HG02571 (cell line): ENCODE results near the gene PPP2R2C.

Experiments used
- ATAC-seq: cut with Tn5 transposase; IDR thresholded peaks from one replicate; pipeline ENCODE4 v1.9.1; 2021; ENCODE audit warnings: mild to moderate bottlenecking, moderate library complexity; ENCODE audit not compliant: unreplicated experiment

PPP2R2C gene

DNA sequence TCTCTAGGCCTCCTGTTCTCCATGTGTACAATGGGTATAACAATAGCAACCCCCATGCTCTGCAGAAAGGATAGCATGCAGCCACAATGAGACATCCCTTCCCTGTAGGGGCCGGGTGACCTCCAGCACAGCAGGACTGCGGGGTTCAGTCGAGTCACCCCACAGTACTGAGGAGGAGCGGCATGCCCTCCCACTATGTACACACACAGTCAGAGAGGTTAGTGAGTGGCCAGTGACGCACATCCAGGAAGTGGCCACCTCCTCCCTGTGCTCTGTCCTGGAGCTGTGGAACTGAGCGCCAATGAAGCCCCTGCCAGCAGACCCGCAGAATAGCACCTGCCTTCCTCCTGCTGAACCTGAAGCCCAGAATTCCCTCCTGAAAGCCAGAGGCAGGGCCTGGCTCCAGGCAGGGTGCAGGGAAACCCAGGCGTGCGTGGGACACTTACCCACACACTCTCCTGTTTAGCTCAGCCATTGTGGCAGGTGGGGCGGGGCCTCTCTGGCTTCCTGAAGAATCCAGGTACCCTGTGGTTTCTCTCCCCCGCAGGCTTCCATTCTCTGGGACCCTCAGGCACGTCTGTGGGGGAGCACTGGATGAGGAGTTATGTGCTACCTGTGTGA, 152.8 kb downstream of the PPP2R2C start:
- no peak for ATAC-seq

DNA sequence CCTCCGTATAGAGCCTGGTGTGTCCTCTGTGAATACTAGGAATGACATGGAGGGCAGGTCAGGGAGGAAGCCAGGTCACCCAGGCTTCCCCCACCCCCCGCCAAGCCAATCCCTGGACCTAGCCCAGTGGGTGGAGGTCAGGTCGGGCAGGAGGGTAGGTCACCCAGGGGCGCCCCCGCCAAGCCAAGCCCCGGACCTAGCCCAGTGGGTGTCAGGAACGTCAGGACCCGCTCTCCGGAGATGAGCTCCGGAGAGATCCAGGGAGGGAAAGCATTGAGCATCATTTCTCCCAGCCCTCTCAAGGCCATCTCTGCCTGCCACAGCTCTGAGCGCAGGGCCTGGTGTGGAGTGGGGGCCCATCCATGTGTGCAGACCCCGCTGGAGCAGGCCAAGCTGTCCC, 154.2 kb downstream of the PPP2R2C start:
- no peak for ATAC-seq

DNA sequence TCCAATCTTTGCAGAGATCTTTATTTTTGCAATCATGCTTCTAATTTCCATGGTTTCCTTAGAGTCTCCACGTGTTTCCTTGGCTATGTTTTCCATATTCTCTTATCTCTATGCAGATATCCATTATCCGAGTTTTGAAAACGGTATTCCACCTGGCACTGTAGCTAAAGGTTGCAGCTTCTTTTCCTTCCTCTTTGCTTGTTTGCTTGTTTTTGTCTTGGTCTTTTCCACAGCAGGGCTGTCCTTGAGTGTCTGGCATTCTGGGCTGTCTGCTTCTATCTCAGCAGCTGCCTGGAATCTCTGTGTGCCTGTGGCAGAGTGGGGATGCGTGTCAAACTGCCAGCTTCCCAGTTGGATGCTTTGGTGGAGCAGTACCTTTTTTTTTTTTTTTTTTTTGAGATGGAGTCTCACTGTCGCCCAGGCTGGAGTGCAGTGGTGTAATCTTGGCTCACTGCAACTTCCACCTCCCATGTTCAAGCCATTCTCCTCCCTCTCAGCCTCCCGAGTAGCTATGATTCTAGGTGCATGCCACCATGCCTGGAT, 155.9 kb downstream of the PPP2R2C start:
- ATAC-seq, result no peak

DNA sequence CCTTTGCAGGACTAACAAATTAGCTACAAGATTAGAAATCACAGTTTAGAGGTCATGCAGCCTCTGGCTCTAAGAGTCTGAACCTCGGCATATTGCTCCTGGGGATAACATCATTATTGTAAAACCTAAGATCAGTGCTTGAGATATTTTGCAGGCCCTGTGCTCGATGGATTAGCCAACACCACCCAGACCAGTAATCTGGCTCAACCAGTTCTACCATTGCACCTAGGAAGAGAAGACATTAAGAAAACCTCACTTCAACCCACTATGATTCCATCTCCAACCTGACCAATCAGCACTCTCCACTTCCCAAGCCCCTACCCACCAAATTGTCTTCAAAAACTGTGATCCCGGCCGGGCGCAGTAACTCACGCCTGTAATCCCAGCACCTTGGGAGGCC, 159.2 kb downstream of the PPP2R2C start:
- no peak for ATAC-seq

DNA sequence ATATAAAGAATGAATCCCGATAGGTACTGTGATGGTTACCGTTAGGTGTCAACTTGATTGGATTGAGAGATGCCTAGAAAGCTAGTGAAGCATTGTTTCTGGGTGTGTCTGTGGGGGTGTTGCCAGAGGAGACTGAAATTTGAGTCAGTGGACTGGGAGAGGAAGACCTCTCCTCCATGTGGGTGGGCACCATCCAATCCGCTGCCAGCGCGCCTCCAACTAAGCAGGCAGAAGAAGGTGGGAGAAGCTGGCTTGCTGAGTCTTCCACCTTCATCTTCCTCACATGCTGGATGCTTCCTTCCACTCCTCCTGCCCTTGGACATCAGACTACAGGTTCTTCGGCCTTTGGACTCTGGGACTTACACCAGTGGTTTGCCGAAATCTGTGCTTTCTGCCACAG, 162.6 kb downstream of the PPP2R2C start:
- ATAC-seq, result no peak

DNA sequence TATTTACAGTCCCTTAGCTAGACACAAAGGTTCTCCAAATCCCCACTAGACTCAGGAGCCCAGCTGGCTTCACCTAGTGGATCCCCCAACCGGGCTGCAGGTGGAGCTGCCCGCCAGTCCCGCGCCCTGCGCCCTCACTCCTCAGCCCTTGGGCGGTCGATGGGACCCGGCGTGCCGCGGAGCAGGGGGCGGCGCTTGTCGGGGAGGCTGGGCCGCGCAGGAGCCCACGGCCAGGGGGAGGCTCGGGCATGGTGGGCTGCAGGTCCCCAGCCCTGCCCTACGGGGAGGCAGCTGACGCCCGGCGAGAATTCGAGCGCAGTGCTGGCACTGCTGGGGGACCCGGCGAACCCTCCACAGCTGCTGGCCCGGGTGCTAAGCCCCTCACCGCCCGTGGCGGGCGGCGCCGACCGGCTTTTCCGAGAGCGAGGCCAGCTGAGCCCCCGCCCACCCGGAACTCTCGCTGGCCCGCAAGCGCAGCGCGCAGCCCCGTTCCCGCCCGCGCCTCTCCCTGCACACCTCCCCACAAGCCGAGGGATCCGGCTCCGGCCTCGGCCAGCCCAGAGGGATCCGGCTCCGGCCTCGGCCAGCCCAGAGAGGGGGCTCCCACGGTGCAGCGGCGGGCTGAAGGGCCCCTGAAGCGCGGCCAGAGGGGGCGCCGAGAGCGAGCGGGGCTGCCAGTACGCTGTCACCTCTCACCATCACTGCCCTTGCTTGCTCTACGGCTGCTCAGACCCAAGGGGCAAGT, 163.3 kb downstream of the PPP2R2C start:
- ATAC-seq, result no peak

DNA sequence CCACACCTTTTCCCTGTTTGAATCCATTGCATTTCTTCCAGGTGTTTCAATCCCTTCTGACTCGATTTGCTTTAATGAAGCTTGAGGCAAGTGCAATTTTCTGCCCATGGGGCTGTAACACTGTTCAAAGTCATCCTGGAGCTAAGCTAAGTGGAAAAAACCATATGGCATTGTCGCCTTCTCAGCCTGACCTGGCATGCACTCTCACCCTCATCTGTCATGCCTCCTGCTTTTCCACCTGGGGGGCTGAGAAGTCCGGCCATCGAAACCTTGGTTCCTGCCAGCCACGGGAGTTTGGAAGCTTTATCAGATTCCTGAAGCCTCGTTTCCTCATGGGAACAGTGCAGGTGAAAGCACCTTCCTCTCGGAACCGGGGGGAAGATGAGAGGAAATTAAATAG, 164.5 kb downstream of the PPP2R2C start:
- no peak for ATAC-seq

DNA sequence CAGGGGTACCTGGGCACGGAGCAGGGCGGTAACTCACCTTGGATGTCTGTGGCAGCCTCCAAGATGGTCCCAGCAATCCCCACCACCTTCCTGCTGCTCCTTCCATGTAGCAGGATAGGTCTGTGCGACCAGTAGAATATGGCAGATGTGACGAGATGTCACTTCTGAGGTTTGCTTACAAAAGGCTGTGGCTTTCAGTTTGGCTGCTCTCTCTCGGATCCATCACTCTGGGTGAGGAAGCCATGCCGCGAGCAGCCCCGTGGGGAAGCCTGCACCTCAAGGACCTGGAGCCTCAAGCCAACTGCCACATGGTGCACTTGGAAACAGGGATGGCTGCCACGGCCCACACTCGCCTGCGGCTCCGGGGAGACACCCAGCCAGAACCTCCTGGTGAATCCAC, 165.2 kb downstream of the PPP2R2C start:
- no peak for ATAC-seq

DNA sequence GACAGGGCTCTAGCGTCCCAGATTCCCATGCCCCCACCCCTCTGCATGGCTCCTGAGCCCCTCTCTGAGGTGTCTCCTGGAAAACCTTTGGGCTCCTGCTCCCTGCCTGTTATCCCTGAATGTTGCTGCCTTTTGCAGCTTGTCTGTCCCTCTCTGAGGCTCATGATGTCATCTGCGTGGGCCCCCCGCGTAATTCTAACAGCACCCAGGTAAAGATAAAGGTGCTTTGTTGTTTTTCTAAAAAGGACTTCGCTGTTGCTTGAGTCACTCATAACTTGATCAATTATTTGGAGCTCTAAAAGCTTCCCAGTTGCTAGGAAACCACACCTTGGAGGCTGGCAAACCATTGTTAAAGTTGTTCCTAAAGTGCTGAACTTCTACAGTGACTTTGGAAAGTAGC, 166.1 kb downstream of the PPP2R2C start:
- no peak for ATAC-seq

DNA sequence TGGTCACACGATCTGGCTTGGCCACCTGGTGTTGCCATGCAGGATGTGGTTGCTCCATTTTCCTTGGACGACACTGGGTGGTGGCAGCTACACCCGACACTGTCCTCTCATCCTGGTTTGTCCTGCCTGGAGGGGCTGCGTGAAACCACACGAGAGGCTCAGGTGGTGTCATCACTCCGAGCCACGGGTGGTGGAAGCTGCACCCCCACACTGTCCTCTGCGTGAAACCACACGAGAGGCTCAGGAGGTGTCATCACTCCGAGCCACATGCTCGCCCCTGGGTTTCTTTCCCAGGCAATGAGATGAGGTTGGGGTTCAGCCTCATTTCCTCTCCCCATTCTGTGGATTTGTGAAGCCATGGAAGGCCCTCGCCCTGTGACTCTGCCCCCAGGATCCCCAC, 168.5 kb downstream of the PPP2R2C start:
- ATAC-seq, result no peak

DNA sequence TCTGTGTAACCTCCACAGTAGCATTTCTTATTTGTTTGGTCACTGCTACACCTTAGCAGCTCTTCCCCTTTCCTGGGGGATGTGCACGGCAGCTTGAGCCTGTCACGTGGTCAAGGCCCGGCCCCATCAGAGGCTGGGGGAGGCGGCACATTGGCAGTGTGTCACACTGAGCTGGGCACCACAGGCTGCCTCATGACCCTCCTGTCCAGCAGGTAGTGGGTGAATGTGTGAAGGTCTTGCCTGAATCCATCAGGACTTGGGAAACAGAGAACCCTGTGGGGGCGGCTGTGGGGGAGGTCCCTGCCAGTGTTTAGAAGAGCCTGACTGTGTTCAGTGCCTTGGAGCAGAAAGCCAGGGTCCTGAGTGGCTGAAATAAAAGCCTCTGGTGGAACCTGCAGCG, 169.5 kb downstream of the PPP2R2C start:
- no peak for ATAC-seq

DNA sequence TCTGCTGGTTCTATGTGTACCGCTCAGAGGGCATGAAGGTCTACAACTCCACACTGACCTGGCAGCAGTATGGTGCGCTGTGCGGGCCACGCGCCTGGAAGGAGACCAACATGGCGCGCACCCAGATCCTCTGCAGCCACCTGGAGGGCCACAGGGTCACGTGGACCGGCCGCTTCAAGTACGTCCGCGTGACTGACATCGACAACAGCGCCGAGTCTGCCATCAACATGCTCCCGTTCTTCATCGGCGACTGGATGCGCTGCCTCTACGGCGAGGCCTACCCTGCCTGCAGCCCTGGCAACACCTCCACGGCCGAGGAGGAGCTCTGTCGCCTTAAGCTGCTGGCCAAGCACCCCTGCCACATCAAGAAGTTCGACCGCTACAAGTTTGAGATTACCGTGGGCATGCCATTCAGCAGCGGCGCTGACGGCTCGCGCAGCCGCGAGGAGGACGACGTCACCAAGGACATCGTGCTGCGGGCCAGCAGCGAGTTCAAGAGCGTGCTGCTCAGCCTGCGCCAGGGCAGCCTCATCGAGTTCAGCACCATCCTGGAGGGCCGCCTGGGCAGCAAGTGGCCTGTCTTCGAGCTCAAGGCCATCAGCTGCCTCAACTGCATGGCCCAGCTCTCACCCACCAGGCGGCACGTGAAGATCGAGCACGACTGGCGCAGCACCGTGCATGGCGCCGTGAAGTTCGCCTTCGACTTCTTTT, 170.5 kb downstream of the PPP2R2C start:
- ATAC-seq, result no peak

DNA sequence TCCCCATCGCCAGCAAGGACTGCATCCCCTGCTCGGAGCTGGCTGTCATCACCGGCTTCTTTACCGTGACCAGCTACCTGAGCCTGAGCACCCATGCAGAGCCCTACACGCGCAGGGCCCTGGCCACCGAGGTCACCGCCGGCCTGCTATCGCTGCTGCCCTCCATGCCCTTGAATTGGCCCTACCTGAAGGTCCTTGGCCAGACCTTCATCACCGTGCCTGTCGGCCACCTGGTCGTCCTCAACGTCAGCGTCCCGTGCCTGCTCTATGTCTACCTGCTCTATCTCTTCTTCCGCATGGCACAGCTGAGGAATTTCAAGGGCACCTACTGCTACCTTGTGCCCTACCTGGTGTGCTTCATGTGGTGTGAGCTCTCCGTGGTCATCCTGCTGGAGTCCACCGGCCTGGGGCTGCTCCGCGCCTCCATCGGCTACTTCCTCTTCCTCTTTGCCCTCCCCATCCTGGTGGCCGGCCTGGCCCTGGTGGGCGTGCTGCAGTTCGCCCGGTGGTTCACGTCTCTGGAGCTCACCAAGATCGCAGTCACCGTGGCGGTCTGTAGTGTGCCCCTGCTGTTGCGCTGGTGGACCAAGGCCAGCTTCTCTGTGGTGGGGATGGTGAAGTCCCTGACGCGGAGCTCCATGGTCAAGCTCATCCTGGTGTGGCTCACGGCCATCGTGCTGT, 171.2 kb downstream of the PPP2R2C start:
- no peak for ATAC-seq

DNA sequence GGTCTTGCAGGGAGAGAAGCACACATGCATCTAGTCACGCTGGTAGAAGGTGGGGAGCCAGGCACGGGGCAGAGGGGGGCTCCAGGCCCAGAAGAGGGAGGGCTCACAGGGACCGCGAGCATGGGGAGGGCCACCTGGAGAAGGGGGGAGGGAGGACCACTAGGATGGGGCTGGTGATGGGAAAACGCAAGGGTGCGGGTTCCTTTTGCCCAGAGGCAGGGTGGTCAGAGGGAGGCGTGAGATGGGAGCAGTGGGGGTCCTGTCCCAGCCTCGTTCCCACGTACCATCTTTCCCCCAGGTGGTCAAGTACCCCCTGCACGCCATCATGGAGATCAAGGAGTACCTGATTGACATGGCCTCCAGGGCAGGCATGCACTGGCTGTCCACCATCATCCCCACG, 172.1 kb downstream of the PPP2R2C start:
- no peak for ATAC-seq

DNA sequence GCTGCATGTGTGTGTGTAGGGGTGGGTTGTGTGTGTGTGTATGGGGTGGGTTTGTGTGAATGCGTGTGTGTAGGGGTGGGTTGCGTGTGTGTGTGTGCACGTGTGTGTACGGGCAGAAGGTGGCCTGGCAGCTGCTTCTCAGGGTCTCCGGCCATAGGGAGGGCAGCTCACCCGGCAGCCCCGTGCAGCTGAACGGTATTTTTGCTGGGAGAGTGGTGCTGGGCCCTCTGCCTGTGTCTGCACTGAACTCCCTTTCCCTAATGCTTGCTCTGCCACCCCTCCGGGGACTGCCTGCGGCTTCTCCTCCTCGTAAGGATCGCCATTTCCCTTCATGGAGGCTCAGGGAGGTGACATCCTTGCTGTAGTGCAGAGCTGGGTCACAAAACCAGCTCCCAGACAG, 172.5 kb downstream of the PPP2R2C start:
- ATAC-seq, result no peak

DNA sequence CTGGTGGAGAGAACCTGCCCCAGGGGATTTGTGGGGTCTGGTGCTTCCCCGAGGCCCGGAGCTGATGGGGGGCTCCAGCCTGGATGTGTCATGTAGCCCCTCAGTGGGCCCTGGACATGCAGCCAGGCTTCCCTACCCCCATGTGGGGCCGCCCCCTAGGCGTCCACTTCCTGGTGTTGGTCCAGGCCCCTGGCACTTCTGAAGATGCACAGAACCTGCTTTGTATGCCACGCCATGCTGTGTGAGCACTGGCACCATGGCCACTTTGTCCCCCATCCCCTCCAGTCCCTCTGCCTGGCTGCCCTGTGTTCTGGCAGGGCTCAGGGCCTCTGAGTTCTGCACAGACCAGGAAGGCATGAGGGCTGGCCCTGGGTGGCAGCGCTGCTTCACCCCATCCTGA, 173.6 kb downstream of the PPP2R2C start:
- no peak for ATAC-seq

DNA sequence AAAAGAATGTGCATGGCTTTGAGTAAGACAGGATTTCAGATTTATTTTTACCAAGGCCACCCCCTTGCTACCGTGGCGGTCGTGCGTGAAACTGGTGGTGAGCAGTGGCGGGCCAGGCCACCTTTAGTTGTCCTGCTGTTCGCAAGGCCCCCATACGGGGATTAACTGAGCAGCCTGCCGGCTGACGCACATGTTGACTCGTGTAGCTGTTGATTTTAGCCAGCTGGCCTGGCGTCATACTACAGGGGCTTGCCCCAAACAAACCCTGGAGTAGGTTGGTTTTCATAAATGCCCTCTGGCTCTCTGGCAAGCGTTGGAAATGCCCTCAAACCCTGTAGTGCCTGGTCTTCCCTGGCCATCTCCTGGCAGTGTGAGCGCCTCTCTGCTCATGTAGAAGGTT, 174.4 kb downstream of the PPP2R2C start:
- ATAC-seq, result no peak

DNA sequence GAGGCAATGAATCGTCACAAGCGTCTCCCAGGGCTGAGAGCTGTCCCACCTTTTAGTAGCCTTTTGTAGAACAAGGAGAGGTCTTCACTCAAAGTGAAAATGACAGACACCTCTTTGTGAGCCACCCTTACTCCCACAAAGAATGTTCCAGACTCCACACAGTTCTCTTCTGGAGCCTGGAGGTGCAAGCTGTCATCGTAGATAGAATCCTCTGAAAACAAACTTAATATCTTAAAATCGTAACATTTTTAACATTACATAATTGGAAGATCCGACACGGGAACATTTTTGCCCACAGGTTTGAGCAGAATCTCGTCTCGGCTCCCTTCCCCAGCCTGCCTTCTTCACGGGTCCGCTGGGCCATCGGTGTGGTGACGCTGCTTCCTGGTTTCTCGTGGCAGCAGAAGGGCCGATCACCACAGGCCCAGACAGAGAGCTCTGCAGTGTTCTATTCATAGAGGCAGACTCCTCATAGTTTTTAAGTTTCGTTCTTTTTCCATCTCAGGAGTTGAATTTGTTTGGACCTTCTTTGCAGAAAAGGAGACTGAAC, 175.1 kb downstream of the PPP2R2C start:
- no peak for ATAC-seq

DNA sequence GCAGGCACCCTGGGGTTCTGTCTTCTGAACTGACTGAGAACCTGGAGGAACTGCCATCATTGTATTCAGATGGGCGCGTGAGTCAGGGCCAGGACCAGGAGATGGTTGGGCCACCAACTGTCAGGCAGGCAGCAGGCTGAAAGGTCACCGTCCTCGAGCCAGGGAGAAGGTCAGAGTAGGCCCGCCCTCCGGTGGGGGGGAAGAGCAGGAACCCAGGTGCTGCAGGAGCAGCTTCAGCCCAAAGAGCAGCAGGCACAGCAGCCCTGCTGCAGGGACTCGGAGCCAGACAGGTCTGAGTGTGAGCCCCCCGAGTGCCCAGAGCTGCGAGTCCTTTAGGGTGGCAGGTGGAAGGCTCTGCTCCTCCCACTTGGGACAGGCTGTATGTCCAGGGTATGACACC, 176.4 kb downstream of the PPP2R2C start:
- ATAC-seq, result no peak

DNA sequence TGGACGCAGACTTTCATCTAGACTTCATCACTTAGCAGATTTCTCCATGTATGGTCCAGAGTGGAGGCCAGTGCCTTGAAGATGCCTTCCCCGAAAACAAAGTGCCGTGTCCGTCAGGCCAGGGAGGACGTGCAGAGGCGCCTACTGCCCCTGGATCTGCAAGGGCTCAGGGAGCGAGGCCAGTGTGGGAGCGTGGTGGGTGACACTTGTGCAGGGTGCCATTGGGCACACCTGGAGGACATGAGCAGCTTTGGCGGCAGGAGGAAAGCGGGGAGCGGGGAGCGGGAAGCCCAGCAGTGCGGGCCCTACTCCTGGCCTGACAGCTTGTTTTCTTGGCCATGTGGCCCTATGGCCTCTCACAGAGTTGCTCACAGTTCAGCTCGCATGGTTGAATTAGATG, 176.9 kb downstream of the PPP2R2C start:
- ATAC-seq, result no peak
